ENCODE results near the gene IFT25.

Gene IFT25

DNA sequence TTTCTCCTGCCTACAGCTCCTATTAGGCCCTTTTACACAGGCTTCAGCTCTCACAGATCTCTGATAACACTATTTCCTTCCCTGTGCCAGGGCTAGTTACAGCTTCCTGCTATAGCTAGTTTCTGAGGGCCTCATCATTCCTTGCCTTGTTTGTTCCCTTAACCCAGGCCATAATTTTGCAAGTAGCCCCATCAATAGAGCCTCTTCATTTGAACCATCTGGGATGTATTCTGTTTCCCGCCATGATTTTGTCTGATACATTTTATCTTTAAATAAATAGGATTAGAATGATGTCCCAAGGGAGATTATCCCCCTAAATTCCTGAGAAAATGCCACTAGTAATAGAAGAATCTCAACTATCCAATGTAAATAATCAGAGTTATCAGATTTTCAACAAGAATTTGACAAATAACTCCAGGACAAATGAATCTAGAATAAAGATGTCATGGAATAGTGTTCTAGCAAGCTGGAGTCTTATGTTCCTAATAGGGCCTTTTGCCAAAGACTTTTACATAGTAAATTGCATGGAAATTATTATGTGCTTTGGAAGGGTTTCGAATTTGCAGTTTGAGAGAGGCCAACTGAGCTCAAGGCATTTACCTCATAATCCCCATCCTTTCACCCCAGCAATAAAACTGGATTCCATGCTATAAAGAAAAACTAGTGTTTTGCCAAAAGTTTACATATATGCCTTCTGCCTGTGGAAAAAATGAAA, 16.1 kb downstream of the IFT25 start:
- no peak for DNase-seq (ENCODE audit: low read depth, low spot score)

DNA sequence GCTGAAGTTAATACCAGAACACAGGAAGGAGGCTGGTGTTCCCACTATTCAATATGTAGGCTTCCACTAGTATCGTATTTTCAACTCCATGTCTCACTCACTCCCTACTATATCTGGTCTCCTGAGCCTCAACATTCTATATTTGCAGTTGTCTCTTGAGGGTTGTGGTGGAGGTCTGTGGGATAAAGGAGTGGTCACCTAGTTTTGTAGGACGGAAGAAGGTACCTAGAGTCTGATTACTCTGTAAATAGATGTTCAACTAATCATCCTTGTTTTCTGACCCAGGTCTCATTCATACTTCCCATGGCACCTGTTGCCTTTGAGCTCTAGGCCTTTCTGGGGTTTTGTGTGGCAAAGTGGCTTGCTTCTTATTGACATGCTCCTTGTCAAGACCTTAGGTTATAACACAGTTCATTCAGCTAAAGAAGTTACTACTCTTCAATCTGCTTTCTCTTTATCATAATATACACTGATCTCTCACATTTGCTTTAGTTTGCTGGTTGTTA, 18.1 kb downstream of the IFT25 start:
- DNase-seq (ENCODE audit: low read depth, low spot score), result no peak

DNA sequence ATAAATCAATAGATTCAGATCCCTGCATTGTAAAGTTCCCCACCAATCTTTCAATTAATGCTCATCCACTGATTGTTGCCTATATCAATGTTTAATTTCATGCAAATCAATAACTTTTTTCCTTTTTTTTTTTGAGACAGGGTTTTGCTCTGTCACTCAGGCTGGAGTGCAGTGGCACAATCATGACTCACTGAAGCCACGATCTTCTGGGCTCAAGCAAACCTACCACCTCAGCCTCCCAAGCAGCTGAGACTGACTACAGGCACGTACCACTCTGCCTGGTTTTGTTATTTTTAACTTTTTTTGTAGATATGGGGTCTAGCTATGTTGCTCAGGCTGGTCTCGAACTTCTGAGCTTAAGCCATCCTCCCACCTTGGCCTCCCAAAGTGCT, 25.8 kb downstream of the IFT25 start:
- DNase-seq (ENCODE audit: low read depth, low spot score), result peak; percentile 39

DNA sequence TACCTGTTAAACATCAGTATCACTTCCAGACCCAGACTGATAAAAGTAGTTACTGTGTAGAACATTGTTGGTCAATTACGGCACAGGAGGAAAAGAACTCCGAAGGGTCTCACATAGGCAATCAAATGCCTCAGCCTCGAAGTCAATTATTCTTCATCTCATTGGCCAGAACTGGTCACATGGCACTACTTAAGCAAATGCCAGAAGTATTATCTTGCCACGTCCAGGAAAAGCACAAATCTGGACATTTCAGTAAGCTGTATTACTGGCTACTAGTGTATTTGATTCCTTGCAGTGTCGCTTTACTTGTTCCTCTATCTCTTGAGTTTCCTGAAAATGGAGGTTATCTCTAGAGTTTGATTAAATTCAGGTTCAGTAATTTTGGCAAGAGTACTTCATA, 27.2 kb downstream of the IFT25 start:
- no peak for DNase-seq (ENCODE audit: low read depth, low spot score)

DNA sequence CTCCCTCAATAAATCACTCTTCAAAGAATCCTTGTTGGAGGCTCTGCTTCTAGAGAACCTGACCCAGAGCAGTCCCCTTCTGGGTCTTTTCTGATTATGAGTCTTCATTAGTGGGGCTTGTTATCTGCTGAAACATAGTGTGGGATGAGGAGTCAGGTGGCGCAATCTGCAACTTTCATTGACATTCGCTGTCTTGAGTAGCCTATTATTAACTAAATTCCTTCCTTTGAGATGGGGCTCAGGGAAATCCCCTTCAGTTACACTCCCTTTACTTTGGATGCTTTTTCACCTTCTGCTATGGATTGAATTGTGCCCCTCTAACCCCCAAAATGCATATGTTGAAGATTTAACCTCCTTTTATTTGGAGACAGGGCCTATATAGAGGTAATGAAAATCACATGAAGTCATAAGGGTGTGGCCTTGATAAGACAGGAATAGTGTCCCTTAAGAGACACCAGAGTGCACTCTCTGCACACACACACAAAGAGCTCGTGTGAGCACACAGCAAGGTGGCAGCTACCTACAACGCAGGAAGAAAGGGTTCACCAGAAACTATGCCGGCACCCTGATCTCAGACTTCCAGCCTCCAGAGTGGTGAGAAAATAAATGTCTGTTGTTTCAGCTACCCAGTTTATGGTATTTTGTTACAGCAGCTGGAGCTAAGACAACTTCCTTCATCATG, 32.0 kb downstream of the IFT25 start:
- DNase-seq (ENCODE audit: low read depth, low spot score), result no peak

DNA sequence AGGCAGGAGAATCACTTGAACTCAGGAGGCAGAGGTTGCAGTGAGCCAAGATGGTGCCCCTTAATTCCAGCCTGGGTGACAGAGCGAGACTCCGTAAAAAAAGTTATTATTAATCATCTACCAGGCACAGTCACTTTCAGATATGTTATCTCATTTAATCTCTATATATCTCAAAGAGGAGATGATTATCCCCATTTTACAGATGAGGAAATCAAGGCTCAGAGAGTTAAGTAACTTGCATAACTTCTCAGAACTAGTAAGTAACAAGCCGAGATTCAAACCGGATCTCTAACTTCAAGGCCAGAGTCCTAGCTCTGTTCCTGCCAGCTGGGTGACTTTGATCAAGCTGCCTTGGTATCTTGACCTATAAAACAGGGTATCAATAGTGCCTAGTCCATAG, 34.1 kb downstream of the IFT25 start:
- DNase-seq (ENCODE audit: low read depth, low spot score), result no peak

DNA sequence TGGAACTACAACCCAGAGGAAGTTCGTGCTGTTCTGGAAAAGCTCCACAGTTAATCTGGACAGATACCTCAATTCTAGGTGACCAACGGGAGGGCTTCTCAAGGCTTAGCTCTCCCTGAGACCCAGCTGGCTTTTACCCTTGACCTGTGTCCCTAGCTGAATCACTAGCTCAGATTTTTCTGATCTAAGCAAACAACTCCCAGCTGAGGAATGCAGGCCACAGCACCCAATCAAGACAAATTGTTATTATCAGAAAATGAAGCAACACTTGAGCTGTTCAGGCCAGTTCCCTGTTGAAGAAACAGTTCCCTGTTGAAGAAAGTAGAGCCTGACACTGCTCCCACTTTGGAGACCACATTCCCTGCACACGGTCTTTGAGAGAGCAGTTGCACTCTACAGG, 35.6 kb downstream of the IFT25 start:
- no peak for DNase-seq (ENCODE audit: low read depth, low spot score)

DNA sequence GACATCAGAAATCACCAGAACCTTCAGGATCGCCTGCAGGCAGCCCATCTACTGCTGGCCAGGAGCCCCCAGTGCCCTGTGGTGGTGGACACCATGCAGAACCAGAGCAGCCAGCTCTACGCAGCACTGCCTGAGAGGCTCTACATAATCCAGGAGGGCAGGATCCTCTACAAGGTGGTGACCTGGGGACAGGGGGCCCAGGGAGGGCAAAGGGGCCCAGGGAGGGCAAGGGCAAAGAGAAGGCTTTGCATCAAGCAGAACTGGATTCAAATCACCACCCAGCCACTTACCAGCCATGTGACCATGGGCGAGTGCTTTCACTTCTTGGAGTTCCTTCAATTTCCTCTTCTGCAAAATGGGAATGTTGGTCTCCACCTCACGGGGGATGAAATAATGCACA, 39.4 kb downstream of the IFT25 start:
- DNase-seq (ENCODE audit: low read depth, low spot score), result no peak

DNA sequence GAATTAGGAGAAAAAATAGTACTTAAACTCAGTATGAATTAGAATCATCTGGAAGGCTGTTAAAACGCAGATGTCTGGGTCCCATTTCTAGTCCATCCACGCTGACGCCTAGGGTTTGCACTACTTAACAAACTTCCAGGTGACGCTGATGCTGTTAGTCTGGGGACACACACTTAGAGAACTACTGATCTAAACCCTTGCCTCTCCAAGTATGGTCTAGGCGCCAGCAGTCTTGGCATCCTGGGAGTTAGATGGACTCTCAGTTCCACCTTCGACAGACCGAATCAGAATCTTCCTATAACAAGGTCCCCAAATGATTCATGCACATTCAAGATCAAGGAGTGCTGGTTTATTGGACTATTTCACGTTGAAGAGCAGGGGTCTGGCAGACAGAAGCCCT, 40.0 kb downstream of the IFT25 start:
- no peak for DNase-seq (ENCODE audit: low read depth, low spot score)

DNA sequence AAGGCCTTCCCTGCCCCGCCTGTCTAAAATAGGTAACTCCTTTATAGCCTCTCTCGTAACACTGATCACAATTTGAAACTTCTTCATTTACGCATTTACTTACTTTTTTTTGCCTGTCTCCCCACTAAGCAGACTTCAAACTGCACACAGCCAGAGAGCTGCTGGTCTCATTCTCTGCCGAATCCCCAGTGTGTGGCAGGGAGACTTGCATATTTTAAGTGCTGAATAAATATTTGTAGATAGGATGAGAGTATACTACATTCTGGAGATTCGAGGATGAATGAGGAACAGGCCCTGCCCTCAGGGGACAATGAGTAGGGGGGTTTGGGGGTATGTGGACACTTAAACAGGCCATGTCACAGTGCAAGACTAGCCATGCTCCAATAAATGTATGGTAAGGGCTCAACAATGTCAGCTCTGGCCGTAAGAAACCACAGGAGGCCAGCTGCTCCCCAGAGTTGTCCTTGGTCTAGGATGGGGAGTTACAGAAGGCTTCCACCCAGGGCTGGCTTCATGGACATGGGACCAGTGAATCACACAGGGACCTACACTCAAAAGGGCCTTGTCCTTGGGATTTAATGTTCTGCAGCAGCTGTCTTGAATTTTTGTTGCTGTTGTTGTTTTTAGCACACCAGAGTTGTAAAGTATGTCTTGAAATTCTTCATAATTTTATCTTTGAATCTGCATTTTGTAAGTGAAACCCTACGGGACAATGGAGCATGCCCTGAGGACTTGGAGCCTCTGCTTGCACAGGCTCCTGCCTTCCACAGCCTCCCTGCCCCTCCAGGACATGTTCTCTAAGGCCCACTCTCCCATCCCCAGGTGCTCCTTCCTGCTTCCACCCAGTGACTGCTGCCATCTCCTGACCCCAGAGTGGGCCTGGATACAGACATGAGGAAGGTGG, 43.0 kb downstream of the IFT25 start:
- DNase-seq (ENCODE audit: low read depth, low spot score), result no peak

DNA sequence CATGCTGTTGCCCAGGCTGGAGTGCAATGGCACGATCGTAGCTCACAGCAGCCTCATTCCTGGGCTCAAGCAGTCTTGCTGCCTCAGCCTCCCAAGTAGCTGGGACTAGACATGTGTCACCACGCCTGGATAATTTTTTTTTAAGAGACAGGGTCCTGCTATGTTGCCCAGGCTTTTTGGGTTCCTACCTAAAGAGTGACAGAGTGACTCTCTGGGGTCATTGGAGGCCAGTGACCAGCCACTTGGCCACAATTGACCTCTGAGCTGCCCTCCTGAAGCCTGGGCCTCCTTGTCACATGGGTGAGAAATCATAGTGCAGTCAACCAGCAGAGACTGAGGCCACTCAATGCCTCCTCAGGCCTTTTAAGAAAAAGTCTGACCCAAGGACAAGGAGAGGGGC, 45.8 kb downstream of the IFT25 start:
- DNase-seq (ENCODE audit: low read depth, low spot score), result no peak

DNA sequence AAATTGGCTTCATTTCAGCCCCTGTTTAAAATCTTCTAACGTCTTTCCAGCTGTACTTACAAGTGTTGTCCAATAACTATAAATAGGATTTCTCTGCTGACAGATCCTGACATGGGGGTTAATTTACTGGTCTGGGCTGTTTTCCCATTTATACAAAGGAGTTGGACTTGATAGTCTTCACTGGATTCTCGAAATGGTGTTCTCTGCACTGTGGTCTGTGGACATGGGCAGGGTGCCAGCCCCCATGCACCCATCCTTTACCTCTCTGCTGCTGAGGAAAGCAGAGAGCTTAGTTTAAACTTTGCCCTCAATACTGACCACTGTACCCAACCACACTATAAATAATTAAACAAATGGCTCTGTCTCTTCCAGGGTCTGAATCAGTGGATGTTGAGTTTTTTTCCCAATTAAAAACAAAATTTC, 46.3 kb downstream of the IFT25 start:
- DNase-seq (ENCODE audit: low read depth, low spot score), result peak; percentile 83

DNA sequence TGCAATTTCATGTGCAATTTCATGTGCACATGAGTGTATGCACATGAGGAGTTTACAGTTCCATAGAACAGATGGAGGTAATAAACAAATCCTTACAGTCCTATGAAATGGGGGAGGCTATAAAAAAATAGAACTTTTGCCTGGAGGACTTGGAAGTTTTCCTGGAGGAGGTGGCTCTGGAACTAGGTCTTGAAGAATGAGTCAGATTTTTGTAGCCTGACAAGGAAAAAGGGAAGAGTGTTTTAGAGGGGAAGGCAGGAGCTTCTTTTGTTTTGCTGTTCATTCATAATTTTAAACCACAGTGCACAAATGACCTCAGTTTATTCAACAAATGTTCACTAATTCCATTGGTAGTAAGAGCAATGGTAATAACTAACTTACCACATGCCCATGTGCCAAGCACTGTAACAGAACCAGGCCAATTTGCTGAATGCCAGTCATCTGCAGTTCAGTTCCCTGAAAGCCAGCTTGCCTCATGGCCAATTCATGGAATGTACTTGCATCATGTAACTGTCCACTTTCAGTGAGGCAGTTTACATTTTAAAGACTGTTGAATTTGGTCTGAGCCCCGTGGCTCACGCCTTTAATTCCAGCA, 48.8 kb downstream of the IFT25 start:
- DNase-seq (ENCODE audit: low read depth, low spot score), result peak; percentile 85

DNA sequence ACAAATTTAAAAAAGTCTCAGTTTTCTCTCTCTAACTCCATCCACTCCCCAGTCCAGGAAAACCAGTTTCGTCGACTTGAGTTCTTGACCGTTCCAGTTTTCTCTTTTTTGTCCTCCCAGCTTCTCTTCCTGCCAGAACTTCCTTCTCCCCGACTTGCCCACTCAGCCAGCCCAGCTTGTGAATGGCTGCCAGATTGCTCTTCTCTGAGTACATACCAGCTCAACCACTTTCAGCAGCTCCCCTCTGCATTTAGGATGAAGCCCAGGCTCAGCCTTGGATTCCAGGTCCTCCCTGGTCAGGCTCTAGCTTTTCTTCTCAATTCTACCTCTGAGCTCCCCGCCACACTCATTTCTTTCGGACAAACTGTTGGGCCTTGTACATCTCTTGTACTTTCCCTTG, 50.1 kb downstream of the IFT25 start:
- no peak for DNase-seq (ENCODE audit: low read depth, low spot score)

DNA sequence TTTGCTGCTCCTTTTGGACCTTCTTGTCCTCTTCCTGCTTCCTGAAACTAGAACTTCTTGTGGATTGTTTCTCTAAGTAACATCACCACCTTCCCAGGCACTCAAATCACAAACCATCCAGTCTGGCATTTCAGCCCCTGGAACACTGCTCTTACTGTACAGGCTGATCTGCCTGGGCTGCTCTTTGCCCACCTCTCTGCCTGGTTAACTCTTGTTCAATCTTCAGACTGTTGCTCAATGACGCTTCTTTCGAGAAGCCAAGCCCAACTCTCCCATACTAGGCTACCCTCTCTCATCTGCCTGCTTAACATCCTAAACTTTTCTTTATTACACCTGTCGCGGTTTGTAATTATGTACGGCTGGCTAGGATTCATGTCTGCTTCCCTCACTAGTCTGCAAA, 50.9 kb downstream of the IFT25 start:
- no peak for DNase-seq (ENCODE audit: low read depth, low spot score)

DNA sequence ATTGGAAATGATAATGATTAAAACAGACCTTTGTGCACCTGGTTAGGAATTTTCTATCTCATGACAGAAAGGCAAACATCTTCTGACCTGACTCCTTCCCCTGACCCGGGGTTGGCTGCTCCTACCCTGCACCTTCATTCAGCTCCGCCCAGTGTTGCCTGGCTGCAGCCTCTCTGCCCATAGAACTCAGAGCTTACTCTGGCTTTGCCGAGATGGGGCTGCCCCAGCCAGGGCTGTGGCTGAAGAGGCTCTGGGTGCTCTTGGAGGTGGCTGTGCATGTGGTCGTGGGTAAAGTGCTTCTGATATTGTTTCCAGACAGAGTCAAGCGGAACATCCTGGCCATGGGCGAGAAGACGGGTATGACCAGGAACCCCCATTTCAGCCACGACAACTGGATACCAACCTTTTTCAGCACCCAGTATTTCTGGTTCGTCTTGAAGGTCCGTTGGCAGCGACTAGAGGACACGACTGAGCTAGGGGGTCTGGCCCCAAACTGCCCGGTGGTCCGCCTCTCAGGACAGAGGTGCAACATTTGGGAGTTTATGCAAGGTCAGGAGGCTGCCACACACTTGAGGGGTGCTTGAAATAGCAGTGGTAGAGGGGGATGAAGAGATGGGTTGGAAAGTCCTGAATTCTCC, 51.4 kb downstream of the IFT25 start, which contains the start of gene DIO1:
Gene DIO1 (plus strand): TSS at position 189 of the 638 bp plus-strand sequence. CDS start 24 bp downstream, at position 213.
- no peak for DNase-seq (ENCODE audit: low read depth, low spot score)

DNA sequence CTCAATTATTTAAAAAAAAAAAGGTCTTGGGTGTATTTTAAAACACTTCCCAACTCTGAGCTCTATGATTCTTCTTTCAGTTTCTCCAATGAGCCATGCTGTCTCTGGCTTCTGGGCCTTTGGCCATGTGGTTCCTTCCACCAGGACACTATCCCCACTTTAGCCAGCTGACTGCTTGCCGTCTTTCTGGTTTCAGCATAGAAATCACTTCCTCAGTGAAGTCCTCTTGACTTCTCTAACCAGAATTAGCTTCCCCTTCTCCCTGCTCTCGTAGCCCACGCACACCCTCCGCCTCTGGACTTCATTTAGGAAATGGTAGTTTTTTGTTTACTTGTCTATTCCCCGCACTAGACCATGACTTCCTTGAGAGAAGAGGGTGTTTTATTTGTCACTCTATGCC, 52.6 kb downstream of the IFT25 start:
- peak; percentile 60 for DNase-seq (ENCODE audit: low read depth, low spot score)

DNA sequence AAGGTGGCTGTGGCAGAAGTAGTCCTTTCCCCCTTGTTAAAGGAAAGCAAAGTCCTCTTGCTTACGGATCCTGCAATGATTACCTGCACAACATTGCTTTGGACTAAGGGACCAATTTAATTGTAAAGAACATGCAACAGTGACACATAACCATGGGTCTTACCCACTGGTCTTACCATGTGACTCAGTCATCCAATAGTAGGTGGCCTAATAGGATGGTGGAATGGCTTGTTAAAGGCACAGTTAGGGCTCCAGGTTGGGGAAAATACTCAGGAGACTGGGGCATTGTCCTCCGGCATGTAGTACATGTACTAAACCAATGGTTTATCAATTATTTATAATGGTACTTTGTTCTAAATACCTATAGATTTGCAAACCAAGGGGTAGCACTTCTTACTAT, 53.8 kb downstream of the IFT25 start:
- DNase-seq (ENCODE audit: low read depth, low spot score), result no peak

DNA sequence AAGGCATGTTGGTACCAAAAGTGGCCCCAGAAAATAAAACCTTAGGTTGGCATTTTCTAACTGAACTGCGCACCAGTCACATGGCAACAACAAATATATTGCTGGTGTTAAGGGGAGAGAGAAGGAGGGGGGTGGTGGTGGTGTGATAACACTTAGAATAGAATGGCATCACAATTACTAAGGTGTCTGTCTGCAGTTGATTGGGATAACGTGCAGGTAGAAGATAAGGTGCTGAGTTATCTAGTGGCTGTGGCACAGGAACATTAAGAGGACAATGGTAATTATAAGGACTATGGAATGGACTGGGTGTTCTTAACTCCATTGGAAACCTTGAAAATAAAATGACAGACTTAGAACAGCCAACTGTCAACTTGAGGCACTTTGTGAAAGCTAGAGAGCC, 54.5 kb downstream of the IFT25 start:
- no peak for DNase-seq (ENCODE audit: low read depth, low spot score)

DNA sequence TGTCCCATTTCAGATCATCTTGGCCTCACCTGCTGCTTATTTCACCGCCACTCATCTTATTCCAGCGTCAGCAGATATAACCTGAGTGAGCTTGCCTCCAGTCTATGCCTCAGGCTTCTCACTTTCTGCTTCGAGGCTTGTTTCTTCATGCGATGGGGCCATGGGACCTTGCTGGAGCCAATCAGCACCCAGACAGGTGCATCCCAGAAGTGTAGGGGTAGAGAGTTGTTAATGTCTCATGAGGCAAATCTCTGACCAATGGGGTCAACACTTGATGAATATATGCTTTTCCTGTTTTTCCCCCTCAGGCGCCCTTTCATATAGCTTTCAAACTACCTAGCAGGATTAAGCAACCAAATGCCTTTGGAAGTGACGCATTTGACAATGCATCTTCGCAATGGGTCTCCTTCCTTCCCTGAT, 55.0 kb downstream of the IFT25 start:
- no peak for DNase-seq (ENCODE audit: low read depth, low spot score)

Measured in astrocyte of the hippocampus (primary cell).